Thyroid gland (tissue), 4 donors: Measurements from ENCODE around the gene TSPAN15.
A peak's percentile ranks its signal among the peaks of the same experiment; 100 is the strongest.

Experiments used
- POLR2A ChIP-seq, 2 donors: fragments of 450-650 bp; IDR thresholded peaks; one replicate each; pipeline ENCODE4 v1.6.1; 2017; ENCODE audit warnings: antibody characterized with exemption in 2 of 2, mild to moderate bottlenecking in 2 of 2, moderate library complexity in 1 of 2
- TF ChIP-seq, protein P1 (sequence below), 6 experiments: fragments of 200-600 bp in 3 of 6; fragments of 450-650 bp in 3 of 6; sonication (generic) in 3 of 6; IDR thresholded peaks; one replicate each; pipeline ENCODE4 v1.5.1; 2016 to 2019; ENCODE audit warnings: antibody characterized with exemption in 6 of 6, mild to moderate bottlenecking in 2 of 6, inconsistent platforms in 1 of 6, moderate library complexity in 1 of 6

DNA sequence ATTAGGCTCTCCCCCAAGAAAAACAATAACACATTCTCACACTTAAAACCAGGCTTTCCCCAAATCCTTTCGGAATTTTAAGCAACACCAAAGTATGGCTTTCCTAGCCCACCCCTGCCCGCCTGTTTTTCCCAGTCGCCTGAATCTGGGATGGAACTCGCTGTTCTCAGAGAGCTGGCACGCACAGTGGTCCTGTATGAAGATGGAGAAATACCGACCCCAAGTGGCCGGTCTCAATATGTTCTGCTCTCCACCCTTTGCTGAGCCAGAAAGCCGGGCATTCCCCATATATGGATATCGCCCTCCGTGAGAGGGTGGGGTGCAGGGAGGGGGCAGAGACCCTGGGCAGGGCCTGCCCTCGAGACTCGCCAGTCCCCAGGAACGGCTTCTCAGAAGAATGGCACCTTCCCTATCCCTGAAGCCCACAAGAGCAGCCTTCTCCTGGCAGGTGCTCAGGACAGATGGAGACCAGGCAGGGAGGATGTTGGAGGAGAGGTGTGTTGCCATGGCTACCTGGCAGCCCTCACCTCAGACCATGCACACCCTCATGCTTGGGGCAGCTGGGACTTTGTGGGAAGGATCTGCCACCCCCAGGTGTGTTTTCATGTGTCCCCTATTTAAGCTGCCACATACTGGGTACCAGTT, 37.9 kb upstream of the TSPAN15 start:
- TF ChIP-seq, protein P1, sequence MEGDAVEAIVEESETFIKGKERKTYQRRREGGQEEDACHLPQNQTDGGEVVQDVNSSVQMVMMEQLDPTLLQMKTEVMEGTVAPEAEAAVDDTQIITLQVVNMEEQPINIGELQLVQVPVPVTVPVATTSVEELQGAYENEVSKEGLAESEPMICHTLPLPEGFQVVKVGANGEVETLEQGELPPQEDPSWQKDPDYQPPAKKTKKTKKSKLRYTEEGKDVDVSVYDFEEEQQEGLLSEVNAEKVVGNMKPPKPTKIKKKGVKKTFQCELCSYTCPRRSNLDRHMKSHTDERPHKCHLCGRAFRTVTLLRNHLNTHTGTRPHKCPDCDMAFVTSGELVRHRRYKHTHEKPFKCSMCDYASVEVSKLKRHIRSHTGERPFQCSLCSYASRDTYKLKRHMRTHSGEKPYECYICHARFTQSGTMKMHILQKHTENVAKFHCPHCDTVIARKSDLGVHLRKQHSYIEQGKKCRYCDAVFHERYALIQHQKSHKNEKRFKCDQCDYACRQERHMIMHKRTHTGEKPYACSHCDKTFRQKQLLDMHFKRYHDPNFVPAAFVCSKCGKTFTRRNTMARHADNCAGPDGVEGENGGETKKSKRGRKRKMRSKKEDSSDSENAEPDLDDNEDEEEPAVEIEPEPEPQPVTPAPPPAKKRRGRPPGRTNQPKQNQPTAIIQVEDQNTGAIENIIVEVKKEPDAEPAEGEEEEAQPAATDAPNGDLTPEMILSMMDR (IDR thresholded peaks at IDR 0.05): peak; percentile 34 to 68 (median 54)
- no peak for TF ChIP-seq POLR2A (IDR thresholded peaks at IDR 0.05)
